GM18907 (cell line): ENCODE measurements around the gene MDP1.
"Not testable (repeated sequence)": the region's sequence is repeated elsewhere in the genome, so short reads cannot be mapped to it uniquely, and the experiment has no call there.

Experiments used
- ATAC-seq: cut with Tn5 transposase; IDR thresholded peaks from one replicate; pipeline ENCODE4 v1.9.1; 2021; ENCODE audit warnings: mild to moderate bottlenecking, moderate library complexity; ENCODE audit not compliant: unreplicated experiment

Gene MDP1

GRCh38 chr14:24251880-24252288 is 36.0 kb upstream of the MDP1 start:
- ATAC-seq = no peak

DNA sequence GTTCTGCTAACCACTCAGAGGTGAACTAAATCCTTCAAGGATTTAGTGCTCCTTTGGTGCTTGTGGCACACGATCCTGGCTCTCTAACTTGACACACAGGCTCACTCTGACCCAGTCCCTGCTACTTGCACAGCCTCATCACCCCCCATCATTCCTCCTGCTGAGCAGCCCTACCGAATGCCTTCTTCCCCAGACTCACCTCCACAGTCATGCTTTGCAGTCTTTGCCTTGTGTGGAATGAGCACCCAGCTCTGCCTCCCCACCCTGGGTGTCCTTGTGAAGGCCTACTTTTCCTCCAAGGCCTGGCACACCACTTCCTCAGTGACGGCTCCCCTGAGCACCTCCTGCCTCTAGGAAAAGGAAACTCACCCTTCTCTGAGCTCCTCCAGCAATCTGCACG is 34.5 kb upstream of the MDP1 start:
- ATAC-seq = no peak

GRCh38 chr14:24249230-24250021 is 33.6 kb upstream of the MDP1 start:
- ATAC-seq = no peak

GRCh38 chr14:24247422-24247821 is 31.6 kb upstream of the MDP1 start:
- no peak for ATAC-seq

DNA sequence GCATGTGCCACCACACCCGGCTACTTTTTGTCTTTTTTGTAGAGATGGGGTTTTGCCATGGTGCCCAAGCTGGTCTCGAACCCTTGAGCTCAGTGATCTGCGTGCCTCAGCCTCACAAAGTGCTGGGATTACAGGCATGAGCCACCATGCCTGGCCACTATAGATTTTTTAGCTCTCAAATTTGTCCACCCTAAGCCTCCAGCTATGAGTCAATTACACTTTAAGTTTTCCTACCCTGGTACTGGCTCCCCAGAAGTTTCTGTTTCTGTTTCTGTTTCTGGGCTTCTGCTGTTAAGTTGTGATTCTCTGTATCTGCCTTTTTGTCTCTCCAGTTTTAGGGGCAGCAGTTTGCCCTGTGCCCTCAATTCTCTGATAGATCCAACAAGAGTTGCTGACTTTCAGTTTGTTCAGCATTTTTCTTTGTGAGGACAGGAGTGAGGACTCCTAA is 30.9 kb upstream of the MDP1 start:
- no peak for ATAC-seq

DNA sequence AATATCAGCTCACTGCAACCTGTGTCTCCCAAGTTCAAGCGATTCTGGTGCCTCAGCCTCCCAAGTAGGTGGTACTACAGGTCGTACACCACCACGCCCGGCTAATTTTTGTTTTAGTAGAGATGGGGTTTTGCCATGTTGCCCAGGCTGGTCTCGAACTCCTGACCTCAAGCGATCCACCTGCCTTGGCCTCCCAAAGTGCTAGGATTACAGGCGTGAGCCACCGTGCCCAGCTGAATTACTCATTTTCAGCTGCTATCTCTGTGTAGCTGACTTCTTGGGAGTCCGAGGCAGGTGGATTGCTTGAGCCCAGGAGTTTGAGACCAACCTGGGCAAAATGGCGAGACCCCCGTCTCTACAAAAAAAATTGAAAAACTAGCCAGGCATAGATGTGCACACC is 29.5 kb upstream of the MDP1 start:
- not testable (repeated sequence) for ATAC-seq

- ATAC-seq = no peak
Measured at GRCh38 chr14:24243336-24243836, 27.5 kb upstream of the MDP1 start.

GRCh38 chr14:24241829-24242443 is 26.1 kb upstream of the MDP1 start:
- peak; percentile 83 for ATAC-seq

DNA sequence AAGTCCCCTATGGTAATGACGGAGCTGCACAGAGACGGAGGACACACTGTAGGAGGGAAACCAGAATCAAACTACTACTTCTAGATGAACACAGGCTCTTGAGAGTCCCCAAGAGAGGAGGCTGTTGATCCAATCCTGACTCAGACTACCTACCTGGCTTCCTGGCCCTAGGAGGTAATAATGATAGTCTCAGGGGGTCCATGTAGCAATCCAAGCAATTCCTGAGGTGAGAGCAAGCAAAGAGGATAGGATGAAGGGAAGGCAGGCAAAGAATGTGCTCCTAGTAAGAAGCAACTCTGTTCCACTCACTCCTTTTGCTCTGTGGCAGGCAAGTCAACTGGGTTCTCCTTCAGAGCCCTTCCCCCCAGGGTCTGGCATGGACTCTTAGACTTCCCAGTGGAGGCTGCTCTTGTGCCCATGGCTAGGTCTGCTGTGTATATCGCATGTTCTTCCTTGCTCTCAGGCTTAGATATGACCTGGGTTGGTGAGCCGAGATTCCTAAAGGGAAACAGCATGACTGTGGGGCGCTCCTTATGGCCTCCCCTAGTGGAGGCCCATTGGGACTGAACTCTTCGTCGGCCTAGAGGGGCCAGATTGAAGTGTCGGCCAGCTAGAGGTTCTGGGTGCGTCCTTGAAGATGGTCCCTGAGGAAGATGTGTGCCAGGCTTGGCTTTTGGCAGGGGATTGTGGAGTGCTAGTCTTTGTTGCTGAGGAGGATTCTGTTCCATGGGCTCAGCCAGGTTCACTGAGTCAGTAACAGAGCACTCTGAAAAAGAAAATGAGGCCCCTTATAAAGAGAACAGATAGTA is 24.4 kb upstream of the MDP1 start:
- no peak for ATAC-seq

DNA sequence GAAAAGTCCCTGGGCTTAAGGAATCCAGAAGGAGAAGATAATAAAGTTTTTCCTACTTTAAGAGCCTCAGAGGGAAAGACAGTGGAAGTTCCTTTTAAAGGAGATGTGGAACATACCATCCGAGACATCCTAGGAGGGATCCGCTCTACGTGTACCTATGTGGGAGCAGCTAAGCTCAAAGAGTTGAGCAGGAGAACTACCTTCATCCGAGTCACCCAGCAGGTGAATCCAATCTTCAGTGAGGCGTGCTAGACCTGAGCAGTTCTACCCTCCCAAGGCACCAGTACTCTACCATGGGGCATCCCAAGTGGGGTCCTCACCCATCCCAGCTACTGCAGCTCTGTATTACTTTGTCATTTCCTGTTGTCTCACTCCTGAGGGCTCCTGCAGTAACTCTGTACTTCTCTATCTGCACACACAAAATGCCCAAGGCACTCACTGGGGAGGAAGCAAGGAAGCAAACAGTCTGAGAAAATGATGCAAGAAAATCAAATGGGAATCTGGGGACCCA is 22.7 kb upstream of the MDP1 start:
- no peak for ATAC-seq

DNA sequence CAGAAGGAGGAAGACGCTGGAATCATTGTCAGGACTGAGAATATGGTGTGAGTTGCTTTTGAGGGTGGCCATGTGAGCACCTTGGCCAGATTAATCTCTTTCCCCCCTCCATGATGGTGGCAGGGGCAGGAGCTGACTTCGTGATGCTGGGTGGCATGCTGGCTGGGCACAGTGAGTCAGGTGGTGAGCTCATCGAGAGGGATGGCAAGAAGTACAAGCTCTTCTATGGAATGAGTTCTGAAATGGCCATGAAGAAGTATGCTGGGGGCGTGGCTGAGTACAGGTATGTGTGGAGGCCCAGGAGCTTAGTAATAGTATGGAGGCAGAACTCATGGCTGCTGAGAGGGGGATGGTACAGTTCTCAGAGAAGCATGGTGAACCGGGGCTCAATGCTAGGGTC is 22.3 kb upstream of the MDP1 start:
- ATAC-seq = no peak

GRCh38 chr14:24237463-24237955 is 21.6 kb upstream of the MDP1 start:
- no peak for ATAC-seq

DNA sequence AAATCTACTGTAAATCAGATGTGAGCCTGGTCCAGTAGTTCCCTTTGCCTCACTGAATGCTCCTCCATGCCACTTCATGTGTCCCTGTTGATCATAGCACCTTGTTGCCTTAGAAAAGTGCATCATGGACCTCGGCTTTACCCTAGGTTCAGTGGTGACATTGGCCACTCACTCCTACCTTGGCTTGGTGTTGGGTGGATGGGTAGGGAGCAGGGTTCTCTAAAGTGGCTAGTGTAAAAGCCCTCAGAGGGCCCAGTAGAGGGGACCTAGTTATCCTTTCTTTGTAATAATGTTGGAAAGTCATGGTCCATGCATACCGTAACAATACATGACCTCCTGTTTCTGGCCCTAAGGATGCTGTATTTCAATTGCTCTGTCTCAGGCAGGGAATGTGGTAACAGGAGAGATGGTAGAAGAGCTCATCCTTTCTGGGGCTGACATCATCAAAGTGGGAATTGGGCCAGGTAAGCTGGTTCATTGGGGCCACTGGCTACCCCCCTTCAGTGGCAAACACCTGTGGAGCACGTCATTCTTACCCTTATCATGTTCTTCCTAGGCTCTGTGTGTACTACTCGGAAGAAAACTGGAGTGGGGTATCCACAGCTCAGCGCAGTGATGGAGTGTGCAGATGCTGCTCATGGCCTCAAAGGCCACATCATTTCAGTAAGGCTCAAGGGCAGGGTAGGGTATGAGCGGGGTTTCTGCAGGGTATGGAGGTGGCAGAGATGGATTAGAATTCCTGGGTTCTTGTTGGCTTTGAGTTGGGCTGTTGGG is 21.0 kb upstream of the MDP1 start:
- no peak for ATAC-seq

- ATAC-seq = no peak
Measured at GRCh38 chr14:24235804-24236688, 20.2 kb upstream of the MDP1 start.

DNA sequence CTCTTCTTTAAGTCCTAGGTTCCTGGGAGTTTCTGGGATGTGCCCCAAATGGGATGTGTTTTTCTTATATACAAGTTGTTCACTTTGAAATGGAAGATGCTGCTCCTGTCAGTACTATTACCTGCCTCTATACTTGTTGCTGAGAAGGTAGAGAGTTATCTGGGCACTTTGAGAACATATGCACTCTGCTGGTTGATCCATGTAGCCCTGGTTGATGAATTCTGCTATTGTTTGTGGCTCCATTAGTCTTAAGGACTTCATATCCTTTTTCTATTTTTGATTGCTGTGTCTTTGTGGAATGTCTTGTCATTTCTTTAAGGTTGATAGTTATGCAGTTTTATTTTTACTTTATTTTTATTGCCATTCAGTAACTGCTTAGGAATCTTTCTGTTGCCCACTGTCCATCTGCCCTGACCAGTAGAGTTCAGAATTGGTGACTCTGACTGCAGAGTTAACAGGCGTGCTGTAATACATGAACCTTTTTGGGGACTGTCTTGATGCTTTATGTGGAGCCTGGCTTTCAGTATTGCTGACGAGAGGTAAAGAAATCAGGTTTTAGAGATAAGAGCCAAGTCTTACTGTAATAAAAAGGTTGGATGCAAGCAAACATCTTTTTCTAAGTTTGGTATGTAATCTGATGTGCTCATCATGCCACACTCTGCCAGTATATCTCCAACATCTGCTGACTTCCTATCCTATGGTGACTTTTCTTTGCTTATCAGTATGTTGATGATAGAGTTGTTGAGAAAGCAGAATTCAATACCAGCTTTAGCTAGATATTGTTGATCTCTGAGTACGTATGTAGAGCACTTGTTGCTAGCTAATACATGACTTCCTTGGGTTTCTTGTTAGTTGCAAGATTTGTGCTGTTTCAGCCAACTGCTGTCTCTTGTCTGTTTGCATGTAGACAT is 18.5 kb upstream of the MDP1 start:
- no peak for ATAC-seq

DNA sequence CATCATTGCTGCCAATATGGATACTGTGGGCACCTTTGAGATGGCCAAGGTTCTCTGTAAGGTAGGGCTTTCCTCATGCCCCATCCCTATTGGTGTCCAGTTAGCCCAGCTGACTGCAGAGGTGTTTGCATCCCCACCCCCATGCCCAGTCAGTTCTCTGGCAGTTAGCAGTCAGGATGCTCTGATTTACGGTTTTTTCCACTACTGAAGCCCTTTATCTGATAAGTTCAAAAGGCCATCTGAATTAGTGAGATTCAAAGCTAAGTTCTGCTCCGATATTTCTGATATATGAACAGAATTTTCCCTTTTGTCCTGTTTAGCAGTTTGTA is 17.6 kb upstream of the MDP1 start:
- ATAC-seq = no peak

DNA sequence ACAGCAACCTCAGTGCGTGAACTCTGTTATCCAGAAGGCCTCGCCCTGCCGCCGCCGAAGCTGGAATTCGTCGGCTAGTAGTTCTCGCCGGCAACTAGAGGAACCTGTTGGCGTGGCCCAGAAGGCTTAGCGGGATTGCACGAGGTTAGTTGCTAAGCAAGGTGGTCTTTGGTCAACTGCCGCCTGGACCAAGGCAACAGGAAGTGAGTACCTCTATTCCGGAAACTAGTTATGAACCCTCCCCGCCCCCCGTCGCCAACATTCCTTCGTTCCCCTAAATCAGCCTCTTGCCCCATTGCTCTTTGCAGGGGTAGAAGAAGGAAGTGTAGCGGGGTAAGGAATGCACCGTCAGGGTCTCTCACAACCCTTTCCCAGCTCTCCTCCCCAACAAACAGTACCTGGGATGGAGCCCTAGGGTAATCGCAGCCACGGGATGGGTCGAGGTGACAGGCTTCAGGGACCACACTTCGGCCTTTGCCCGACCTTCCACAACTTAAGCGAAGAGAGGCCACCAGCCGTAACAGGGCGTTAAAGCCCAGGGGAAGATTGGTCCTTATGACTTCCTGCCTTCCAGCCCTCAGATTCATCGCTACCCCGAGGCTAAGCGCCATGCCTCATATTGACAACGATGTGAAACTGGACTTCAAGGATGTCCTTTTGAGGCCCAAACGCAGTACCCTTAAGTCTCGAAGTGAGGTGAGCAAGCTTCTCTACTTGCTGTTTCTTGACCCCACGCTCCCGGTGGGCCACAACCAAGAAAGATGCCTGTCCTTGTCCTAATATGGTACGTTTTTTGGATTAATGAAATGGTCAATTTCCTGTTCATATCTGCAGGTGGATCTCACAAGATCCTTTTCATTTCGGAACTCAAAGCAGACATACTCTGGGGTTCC is 17.0 kb upstream of the MDP1 start, which contains the start of gene GMPR2:
GMPR2 (plus strand) TSS at position 285 of the 893 bp plus-strand sequence; CDS start at position 610, 325 bp downstream.
- ATAC-seq = peak; percentile 62
